Activated T-helper 1 cell treated with anti-CD3 and anti-CD28 coated beads, Interleukin-2, amount 50 U/mL, for 16 hours (primary cell): ENCODE measurements around the gene BOLA2.
A peak's percentile ranks its signal among the peaks of the same experiment; 100 is the strongest.
"Not testable (repeated sequence)": the region's sequence is repeated elsewhere in the genome, so short reads cannot be mapped to it uniquely, and the experiment has no call there.

Experiments
- DNase-seq, 2 donors: peaks; one replicate each; pipeline ENCODE4 v3.0.0-alpha.2; 2020; ENCODE audit warnings: low read depth in 1 of 2, low spot score in 1 of 2

Gene BOLA2

DNA sequence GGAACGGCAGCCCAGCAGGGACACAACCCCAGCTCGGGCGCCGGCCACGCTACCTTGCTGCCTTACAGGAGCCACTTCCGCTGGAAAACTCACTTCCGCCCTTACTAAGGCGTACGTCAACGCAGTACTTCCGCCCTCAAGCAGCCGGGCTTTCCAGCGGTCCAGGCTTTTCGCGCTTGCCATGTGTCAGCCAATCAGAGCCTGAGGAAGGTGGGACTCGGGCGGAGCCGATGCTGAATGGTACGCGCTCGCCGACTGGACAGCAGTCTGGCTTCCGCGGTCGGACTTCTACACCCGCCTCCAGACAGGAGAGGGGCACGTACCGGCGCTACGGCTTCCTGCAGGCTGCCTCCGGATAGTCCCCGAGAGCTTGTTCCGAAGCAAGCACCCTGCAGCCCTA is at the start of gene BOLA2, which contains the start of gene SLX1B:
TSS of gene BOLA2 (minus strand) at position 83 of the 400 bp plus-strand sequence. CDS start 98 bp downstream, outside the sequence.
TSS of gene SLX1B (plus strand) at position 265 of the 400 bp plus-strand sequence.
- DNase-seq = not testable (repeated sequence)

DNA sequence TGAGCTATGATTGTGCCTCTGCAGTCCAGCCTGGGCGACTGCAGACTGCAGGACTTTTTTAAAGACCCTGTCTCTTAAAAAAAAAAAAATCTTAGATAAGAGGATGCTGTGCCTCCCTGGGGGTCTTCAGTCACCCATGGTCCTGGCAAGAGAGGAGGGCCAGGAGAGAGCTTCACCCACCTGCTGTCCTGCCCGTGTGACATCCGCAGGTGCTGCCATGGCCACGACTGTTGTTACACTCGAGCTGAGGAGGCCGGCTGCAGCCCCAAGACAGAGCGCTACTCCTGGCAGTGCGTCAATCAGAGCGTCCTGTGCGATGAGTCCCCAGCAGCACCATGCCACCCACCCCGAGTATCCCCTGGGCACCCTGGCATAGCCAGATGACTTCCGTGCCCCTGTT is 28.1 kb upstream of the BOLA2 start:
- not testable (repeated sequence) for DNase-seq

- not testable (repeated sequence) for DNase-seq
These were observed 17.9 kb upstream of the BOLA2 start for GRCh38 chr16:29472065-29472464.

DNA sequence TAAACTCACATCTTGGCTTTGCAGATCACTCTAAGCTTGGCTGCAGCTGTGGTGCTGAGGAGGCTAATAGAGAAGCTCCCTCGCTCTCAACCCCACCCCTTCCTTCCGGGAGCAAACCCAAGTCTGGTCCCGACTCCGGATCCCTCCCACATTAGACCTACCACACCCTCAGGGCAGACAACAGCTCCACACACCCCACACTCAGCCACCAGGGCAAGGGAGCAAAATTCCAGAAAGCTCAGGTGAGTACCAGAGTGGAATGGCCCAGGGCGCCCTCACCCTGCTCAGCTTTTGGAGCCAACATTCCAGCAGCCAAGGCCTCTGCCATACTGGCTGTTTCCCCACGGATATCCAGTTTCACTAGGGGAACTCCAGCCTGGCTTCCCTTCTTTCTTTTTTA is 15.5 kb upstream of the BOLA2 start:
- peak; percentile 3 to 18 for DNase-seq

GRCh38 chr16:29467654-29468366 is 13.7 kb upstream of the BOLA2 start:
- DNase-seq = not testable (repeated sequence)

DNA sequence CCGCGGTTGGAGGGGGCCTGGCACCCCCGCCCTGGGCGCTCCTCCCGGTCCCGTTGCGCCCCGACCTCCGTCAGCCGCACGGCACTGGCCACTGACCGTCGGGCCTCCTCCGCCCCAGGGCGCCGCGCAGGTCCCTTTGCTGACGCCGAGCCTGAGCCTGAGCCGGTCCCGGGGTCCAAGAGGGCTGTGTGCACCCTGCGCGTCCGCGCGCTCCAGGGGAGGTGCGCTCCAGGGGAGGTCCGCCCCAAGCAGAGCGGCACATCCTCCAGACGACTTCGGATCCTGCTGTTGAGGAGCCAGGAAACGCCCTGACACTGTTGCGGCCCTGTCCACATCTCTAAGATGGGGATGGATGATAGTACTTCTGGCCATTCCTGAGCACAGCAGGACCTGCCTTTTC is 12.8 kb upstream of the BOLA2 start:
- DNase-seq = not testable (repeated sequence)

DNA sequence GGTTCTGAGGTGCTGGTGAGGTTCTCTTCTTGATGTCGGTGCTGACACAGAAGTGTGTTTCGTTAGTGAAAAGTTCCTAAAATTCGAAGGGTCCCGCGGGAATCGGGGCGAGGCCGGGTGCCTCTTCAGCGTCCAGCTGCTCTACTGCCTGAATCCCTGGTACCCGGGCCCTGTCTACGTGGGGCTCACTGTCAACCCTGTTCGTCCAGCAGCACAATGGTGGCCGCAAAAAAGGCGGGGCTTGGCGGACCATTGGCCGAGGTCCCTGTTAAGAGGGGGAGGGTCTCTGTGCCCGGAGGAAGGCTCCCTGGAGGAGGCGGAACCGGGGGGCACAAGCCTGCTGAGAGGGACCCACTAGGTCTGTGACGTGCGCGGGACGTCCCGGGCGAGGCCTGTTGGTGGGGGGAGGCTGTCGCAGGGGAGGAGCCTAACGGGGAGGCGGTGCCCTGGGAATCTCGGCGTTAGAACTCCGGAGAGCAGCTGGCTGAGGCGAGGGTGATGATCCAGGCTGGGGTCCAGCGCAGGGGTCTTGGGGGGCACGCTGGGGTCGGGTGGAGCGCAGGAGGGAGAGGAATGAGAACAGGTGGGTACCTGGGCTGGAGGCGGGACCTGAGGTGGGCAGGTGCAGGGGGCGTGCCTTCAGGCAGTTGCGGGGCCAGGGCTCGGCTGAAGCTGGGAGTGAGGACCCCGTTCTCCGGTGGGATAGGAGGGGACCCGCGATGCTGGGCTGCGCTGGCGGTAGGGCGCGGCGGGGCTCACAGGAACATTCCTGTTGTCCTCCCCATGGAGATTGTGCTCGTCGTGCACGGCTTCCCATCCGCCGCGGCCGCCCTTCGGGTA is 12.1 kb upstream of the BOLA2 start:
- not testable (repeated sequence) for DNase-seq

- not testable (repeated sequence) for DNase-seq
These were observed 6.5 kb upstream of the BOLA2 start for GRCh38 chr16:29460647-29461030.

- DNase-seq = not testable (repeated sequence)
These were observed 5.8 kb upstream of the BOLA2 start, which contains the start of gene SULT1A4 for GRCh38 chr16:29459706-29460646. TSS of gene SULT1A4 (plus strand) at chr16:29459913. CDS start at chr16:29461386, 1,473 bp downstream.

DNA sequence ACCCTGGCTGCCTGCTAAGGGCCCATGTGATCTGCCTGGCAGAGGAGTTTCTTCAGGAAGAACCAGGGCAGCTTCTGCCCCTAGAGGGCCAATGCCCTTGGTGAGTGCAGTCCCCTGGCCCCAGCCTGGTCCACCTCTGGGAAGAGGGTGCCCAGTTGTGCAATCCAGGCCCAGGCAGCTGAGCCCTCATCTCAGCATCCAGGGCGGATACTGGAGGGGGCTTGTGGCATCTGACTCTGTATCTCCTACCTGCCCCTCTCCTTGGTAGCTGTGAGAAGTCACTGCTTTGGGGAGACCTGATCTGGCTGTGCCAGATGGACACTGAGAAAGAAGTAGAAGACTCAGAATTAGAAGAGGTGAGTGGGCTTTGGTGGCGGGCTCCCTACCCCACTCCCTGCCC is 3.5 kb upstream of the BOLA2 start:
- DNase-seq = not testable (repeated sequence)

DNA sequence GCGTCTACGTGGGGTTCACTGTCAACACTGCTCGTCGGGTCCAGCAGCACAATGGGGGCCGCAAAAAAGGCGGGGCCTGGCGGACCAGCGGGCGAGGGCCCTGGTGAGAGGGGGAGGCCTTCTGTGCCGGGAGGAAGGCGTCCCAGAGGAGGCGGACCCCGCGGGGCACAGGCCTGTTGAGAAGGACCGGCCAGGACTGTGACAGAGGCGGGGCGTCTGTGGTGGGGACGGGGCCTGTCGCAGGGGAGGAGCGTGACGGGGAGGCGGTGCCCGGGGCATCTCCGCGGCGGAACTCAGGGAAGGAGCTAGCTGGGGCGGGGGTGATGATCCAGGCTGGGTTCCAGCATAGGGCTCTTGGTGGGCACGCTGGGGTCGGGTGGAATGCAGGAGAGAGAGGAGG is 677 bp upstream of the BOLA2 start:
- not testable (repeated sequence) for DNase-seq

DNA sequence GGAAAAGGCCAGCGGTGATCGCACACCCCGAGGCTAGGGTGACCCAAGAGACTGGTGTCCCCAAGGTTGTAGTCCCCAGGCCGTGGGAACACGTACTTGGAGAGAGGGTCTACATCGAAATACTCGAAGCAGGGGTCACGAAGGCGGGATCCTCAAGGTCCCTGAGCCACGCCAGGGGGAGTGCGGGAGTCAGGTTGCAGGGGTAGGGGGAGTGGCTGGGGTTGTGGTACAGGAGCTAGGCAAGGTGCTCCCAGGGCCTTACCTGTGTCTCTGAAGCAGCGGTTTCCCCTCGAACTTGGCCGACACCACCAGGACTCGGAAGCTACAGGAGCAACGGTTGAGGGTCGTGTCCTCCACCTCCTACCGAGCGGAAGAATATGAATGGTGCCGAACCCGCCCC is 397 bp downstream of the BOLA2 start:
- DNase-seq = not testable (repeated sequence)

GRCh38 chr16:29425390-29425789 is 28.8 kb downstream of the BOLA2 start:
- DNase-seq = not testable (repeated sequence)

- not testable (repeated sequence) for DNase-seq
These were observed 30.6 kb downstream of the BOLA2 start for GRCh38 chr16:29423587-29423986.

- DNase-seq = not testable (repeated sequence)
These were observed 48.9 kb downstream of the BOLA2 start for GRCh38 chr16:29405249-29405648.
